ENCODE results near the gene DOCK7.
"Not testable (repeated sequence)": the region's sequence is repeated elsewhere in the genome, so short reads cannot be mapped to it uniquely, and the experiment has no call there.

DOCK7 gene

DNA sequence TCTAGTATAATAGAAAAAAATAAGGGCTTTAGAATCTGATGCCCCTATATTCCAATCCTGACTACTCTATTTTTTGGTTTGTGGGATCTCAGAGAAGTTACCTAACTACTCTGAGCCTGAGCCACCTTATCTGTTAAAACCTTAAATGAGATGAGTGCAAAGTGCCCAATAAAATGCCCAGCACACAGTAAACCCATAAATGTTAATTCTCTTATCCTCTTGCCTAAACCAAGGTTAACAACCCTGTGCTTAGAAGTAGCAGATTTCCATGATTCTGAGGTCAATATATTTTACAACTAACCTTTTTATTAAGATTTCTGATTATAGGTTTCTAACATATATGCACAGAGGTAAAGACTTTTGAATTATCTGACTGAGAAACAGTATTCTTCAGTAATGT lies 35.8 kb downstream of the DOCK7 start:
- no peaks in the 10 kb centered on the region for H3K27me3 ChIP-seq (ENCODE audit: control insufficient read depth, insufficient read depth, low read length)
- no peak overlapping the region for H3K9ac ChIP-seq (ENCODE audit: low read length)
- H3K4me1 ChIP-seq (ENCODE audit: control insufficient read depth, insufficient read depth, low read length) = no peaks in the 10 kb centered on the region
- no peak overlapping the region for H3K4me3 ChIP-seq (ENCODE audit: low read length)
- H3K9me3 ChIP-seq (ENCODE audit: control insufficient read depth, low read length) = no peaks in the 10 kb centered on the region
- no peaks in the 10 kb centered on the region for H3K36me3 ChIP-seq (ENCODE audit: control insufficient read depth, insufficient read depth, low read length)

DNA sequence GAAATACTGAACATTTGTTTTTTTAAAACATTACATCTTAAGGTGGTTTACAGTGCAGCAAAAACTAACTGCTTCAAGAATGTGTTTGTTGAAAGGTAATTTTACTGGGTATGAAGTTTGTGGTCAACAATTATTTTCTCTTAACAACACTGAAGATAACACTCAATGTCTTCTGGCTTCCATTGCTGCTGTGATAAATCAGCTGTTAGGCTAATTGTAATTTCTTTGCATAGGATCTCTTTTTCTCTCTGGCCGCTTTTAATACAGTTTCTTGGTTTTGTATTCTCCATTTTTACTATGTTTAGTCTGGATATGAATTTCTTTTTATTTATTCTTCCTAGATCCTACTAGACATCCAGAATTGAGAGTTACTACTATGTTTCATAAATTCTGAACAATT lies 44.9 kb downstream of the DOCK7 start:
- no peaks in the 10 kb centered on the region for H3K9me3 ChIP-seq (ENCODE audit: control insufficient read depth, low read length)
- H3K9ac ChIP-seq (ENCODE audit: low read length) = no peak overlapping the region
- no peaks in the 10 kb centered on the region for H3K27me3 ChIP-seq (ENCODE audit: control insufficient read depth, insufficient read depth, low read length)
- no peak overlapping the region for H3K4me3 ChIP-seq (ENCODE audit: low read length)
- no peaks in the 10 kb centered on the region for H3K36me3 ChIP-seq (ENCODE audit: control insufficient read depth, insufficient read depth, low read length)
- no peaks in the 10 kb centered on the region for H3K4me1 ChIP-seq (ENCODE audit: control insufficient read depth, insufficient read depth, low read length)

DNA sequence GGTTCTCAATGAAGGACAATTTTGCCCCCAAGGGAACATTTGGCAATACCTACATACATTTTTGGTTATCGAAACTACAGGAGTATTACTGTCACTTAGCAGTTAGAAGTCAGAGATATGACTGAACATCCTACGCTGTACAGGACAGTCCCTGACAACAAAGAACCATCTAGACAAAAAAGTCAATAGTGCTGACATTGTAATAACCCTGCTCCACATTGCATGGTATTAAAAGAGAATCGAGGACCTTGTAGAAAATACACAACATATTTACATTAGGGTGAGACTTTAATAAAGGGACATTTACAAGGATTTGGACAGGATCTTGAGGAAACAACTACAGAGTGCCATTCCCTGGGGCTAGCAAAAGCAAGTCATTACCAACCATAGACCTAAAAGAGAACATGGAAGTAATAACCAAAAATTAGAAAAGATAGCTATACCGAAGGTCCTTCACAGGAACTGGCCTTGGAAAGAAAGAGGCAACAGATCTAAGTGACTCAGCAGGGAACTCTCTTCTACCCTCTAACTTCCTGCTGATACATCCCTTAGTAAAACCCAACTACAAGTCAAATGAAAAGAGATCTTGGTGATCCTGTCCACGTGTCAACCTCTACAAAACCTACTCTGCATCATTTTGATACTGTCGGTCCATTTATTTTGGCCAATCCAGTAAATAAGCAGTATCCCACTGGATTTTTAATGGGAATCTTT lies 50.6 kb downstream of the DOCK7 start:
- Histone ChIP-seq H3K36me3 (ENCODE audit: control insufficient read depth, insufficient read depth, low read length) (peaks cover 5% of the 10 kb centered on the region), H3K9ac (ENCODE audit: low read length) (no peak overlapping the region), H3K4me3 (ENCODE audit: low read length) (no peak overlapping the region), H3K9me3 (ENCODE audit: control insufficient read depth, low read length) (no peaks in the 10 kb centered on the region), H3K27me3 (ENCODE audit: control insufficient read depth, insufficient read depth, low read length) (no peaks in the 10 kb centered on the region), H3K4me1 (ENCODE audit: control insufficient read depth, insufficient read depth, low read length) (no peaks in the 10 kb centered on the region)

DNA sequence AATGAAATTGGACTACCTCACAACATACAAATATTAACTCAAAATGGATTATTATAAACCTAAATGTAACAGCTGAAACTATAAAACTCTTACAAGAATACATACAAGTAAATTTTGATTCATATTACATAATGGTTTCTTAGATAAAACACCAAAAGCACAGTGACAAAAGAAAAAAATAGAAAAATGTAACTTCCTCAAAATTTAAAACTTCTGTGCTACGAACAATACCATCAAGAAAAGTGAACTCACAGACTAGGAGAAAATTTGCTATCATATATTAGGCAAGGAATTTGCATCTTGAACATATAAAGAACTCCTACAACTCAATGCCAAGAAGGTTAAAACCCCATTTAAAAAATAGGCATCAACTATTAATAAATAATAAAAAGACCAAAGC lies 59.7 kb downstream of the DOCK7 start:
- Histone ChIP-seq H3K4me1 (ENCODE audit: control insufficient read depth, insufficient read depth, low read length) (no peaks in the 10 kb centered on the region), H3K4me3 (ENCODE audit: low read length) (no peak overlapping the region), H3K9ac (ENCODE audit: low read length) (no peak overlapping the region), H3K27me3 (ENCODE audit: control insufficient read depth, insufficient read depth, low read length) (no peaks in the 10 kb centered on the region), H3K36me3 (ENCODE audit: control insufficient read depth, insufficient read depth, low read length) (peaks cover 5% of the 10 kb centered on the region), H3K9me3 (ENCODE audit: control insufficient read depth, low read length) (no peaks in the 10 kb centered on the region)

DNA sequence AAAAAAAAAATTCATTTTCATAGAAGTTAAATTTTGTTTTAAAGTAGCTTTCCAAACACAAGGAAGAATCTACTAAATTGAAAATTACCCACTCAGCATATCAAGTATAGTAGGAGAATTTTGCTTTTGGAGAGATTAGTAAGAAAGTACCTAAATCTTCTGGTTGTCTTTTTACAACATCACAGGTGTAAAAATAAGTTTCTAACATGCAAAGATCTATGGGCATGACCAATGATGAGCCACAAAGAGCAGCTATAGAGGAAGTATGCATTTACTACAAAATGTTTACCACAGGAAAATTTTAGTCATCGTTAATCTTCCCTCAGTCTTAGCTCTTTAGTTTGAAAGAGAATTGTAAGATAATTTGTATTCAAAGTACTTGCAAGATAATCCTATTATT lies 62.8 kb downstream of the DOCK7 start:
- H3K9ac ChIP-seq (ENCODE audit: low read length) = no peak overlapping the region
- no peaks in the 10 kb centered on the region for H3K4me1 ChIP-seq (ENCODE audit: control insufficient read depth, insufficient read depth, low read length)
- peaks cover 3% of the 10 kb centered on the region for H3K36me3 ChIP-seq (ENCODE audit: control insufficient read depth, insufficient read depth, low read length)
- H3K9me3 ChIP-seq (ENCODE audit: control insufficient read depth, low read length) = no peaks in the 10 kb centered on the region
- no peak overlapping the region for H3K4me3 ChIP-seq (ENCODE audit: low read length)
- H3K27me3 ChIP-seq (ENCODE audit: control insufficient read depth, insufficient read depth, low read length) = no peaks in the 10 kb centered on the region

DNA sequence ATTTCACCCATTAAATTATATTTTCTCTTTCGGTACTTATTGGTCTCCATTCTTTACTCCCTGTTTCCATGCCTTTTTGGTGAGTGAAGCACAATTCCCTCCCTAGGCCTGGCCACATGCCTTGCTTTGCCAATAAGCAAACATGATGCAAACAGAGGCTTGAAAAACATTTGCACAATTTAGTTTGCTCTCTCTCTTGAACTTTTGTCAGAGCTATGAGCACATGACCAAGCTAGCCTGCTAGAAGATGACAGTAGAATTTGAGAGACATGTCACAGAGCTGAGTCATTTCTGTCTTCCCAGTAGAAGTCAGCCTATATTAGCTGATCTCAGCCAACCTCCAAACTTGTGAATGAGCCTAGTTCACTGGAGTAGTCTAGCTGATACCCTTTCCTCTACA lies 66.3 kb downstream of the DOCK7 start:
- Histone ChIP-seq H3K4me3 (ENCODE audit: low read length) (no peak overlapping the region), H3K9ac (ENCODE audit: low read length) (no peak overlapping the region)

DNA sequence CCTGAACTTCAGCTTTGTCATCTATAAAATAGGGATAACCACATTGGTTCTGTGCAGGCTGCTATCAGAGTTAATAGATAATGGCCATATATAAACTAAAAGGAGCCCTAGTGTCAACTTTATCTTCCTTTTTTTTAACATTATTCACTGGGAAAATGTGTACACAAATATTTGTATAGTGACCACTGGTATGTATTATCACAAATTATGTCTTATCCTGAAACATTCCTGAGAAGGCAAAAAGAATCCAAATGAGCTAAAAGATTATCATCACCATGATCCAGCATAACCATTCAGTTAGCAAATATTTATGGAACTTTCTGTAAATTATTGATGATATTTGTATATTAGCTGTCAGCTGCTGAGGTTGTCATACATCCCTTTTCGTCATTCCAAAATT lies 74.3 kb downstream of the DOCK7 start:
- Histone ChIP-seq H3K4me3 (ENCODE audit: low read length) (no peak overlapping the region), H3K36me3 (ENCODE audit: control insufficient read depth, insufficient read depth, low read length) (no peaks in the 10 kb centered on the region), H3K9me3 (ENCODE audit: control insufficient read depth, low read length) (no peaks in the 10 kb centered on the region), H3K9ac (ENCODE audit: low read length) (no peak overlapping the region), H3K4me1 (ENCODE audit: control insufficient read depth, insufficient read depth, low read length) (no peaks in the 10 kb centered on the region), H3K27me3 (ENCODE audit: control insufficient read depth, insufficient read depth, low read length) (no peaks in the 10 kb centered on the region)

More for the DNA sequence above, 66.3 kb downstream of the DOCK7 start:
- Histone ChIP-seq H3K27me3 (ENCODE audit: control insufficient read depth, insufficient read depth, low read length) (no peaks in the 10 kb centered on the region), H3K36me3 (ENCODE audit: control insufficient read depth, insufficient read depth, low read length) (peaks cover 3% of the 10 kb centered on the region), H3K9me3 (ENCODE audit: control insufficient read depth, low read length) (no peaks in the 10 kb centered on the region), H3K4me1 (ENCODE audit: control insufficient read depth, insufficient read depth, low read length) (no peaks in the 10 kb centered on the region)

DNA sequence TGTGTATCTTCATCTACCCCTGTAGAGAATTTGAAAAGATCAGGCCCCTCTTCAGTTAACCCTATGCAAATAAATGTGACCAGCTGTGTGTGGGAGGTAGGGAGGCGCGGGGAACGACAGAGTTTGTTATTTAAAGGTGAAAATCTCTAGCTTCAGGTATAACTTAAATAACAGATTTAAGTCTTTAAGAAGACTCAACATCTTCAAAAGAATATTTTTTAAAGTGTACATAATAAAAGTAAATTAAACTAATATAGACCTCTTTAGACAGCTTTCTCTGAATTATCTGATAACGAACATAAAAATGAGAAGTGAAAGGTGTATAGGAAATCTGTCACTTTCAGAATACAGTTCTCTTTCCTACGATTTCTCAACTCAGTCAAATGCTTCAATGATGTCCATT lies 74.9 kb downstream of the DOCK7 start:
- H3K9ac ChIP-seq (ENCODE audit: low read length) = no peak overlapping the region
- no peaks in the 10 kb centered on the region for H3K9me3 ChIP-seq (ENCODE audit: control insufficient read depth, low read length)
- no peak overlapping the region for H3K4me3 ChIP-seq (ENCODE audit: low read length)

DNA sequence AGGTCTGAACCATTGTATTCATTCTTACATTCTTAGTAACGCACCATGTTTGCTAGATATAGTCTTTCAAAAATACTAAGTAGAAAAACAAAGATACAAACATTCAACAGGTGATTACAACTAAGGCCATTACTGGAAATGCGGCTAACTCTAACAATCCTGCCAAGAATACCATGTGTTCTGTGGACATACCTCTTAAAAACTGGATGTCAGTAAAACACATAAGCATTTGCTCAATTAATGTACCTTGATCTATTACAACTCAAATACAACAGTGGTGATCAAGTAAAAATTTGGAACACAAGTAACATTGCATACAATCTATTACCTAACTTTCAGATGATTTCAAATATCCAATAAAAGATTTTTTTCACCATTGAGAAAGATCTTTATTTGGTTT lies 75.4 kb downstream of the DOCK7 start:
- H3K4me3 ChIP-seq (ENCODE audit: low read length) = no peak overlapping the region
- H3K27me3 ChIP-seq (ENCODE audit: control insufficient read depth, insufficient read depth, low read length) = no peaks in the 10 kb centered on the region
- no peaks in the 10 kb centered on the region for H3K9me3 ChIP-seq (ENCODE audit: control insufficient read depth, low read length)
- H3K36me3 ChIP-seq (ENCODE audit: control insufficient read depth, insufficient read depth, low read length) = no peaks in the 10 kb centered on the region
- no peak overlapping the region for H3K9ac ChIP-seq (ENCODE audit: low read length)
- no peaks in the 10 kb centered on the region for H3K4me1 ChIP-seq (ENCODE audit: control insufficient read depth, insufficient read depth, low read length)

More for the DNA sequence above, 74.9 kb downstream of the DOCK7 start:
- H3K27me3 ChIP-seq (ENCODE audit: control insufficient read depth, insufficient read depth, low read length) = no peaks in the 10 kb centered on the region
- H3K36me3 ChIP-seq (ENCODE audit: control insufficient read depth, insufficient read depth, low read length) = no peaks in the 10 kb centered on the region
- no peaks in the 10 kb centered on the region for H3K4me1 ChIP-seq (ENCODE audit: control insufficient read depth, insufficient read depth, low read length)

DNA sequence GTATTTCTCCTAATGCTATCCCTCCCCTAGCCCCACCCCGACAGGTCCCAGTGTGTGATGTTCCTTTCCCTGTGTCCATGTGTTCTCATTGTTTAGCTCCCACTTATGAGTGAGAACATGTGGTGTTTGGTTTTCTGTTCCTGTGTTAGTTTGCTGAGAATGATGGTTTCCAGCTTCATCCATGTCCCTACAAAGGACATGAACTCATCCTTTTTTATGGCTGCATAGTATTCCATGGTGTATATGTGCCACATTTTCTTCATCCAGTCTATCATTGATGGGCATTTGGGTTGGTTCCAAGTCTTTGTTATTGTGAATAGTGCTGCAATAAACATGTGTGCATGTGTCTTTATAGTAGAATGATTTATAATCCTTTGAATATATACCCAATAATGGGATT lies 77.6 kb downstream of the DOCK7 start:
- H3K36me3 ChIP-seq (ENCODE audit: control insufficient read depth, insufficient read depth, low read length); H3K9me3 ChIP-seq (ENCODE audit: control insufficient read depth, low read length); H3K27me3 ChIP-seq (ENCODE audit: control insufficient read depth, insufficient read depth, low read length); H3K4me3 ChIP-seq (ENCODE audit: low read length); H3K9ac ChIP-seq (ENCODE audit: low read length); H3K4me1 ChIP-seq (ENCODE audit: control insufficient read depth, insufficient read depth, low read length): not testable (repeated sequence)

DNA sequence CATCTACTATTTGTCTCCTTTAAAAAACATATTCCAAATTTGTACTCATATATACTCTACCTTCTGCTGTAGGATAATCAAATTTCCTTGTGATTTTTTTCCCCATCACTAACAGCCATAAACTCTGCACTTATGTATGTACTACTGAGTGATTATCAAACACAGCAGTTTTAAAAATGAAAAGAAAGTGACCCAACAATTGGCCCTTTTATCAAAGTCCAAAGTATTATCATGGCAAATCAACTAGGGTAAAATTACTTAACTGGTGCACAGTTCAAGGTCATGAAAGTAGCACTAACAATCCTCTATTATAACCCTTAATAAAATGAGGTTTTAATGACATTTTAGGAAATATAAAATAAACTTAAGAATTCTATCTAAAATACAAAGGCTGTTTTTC lies 79.3 kb downstream of the DOCK7 start:
- no peak overlapping the region for H3K4me3 ChIP-seq (ENCODE audit: low read length)
- no peaks in the 10 kb centered on the region for H3K9me3 ChIP-seq (ENCODE audit: control insufficient read depth, low read length)
- H3K4me1 ChIP-seq (ENCODE audit: control insufficient read depth, insufficient read depth, low read length) = no peaks in the 10 kb centered on the region
- no peaks in the 10 kb centered on the region for H3K27me3 ChIP-seq (ENCODE audit: control insufficient read depth, insufficient read depth, low read length)
- H3K9ac ChIP-seq (ENCODE audit: low read length) = no peak overlapping the region
- H3K36me3 ChIP-seq (ENCODE audit: control insufficient read depth, insufficient read depth, low read length) = no peaks in the 10 kb centered on the region

DNA sequence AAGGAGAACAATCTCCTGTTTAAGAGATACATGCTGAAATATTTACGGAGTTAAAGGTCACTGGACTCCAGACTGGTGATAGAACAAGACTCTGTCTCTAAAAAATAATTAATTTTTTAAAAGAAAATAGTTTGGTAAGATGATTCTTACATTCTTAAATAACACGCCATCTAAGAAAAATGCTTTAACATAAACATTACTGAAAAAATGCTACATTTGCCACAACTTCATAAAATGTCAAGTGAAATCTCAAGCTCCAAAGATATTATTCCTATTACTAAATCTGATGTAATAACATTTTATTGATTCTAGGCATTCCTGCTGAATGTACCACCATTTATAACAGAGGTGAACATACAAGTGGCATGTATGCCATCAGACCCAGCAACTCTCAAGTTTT lies 86.7 kb downstream of the DOCK7 start:
- H3K9ac ChIP-seq (ENCODE audit: low read length) = no peak overlapping the region
- H3K4me3 ChIP-seq (ENCODE audit: low read length) = no peak overlapping the region
- no peaks in the 10 kb centered on the region for H3K27me3 ChIP-seq (ENCODE audit: control insufficient read depth, insufficient read depth, low read length)
- no peaks in the 10 kb centered on the region for H3K9me3 ChIP-seq (ENCODE audit: control insufficient read depth, low read length)
- no peaks in the 10 kb centered on the region for H3K36me3 ChIP-seq (ENCODE audit: control insufficient read depth, insufficient read depth, low read length)
- no peaks in the 10 kb centered on the region for H3K4me1 ChIP-seq (ENCODE audit: control insufficient read depth, insufficient read depth, low read length)

DNA sequence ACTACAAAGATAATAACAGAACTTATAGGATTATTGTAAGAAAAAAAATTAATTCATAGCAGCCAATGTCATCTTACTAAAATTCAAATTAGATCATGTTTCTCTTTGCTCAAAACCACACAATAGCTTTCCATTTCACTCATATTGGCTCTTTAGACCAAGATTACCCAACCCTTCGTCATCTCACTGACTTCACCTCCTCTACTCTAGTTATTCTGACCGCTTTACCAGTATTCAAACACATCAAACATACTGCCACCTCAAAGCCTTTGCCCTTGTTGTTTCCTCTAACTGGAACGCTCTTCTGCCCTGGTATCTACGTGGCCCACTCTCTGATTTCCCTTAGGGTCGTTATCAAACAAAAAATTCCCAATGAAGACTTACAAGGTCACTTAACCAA lies 89.1 kb downstream of the DOCK7 start:
- Histone ChIP-seq H3K9me3 (ENCODE audit: control insufficient read depth, low read length) (no peaks in the 10 kb centered on the region), H3K4me3 (ENCODE audit: low read length) (no peak overlapping the region), H3K27me3 (ENCODE audit: control insufficient read depth, insufficient read depth, low read length) (no peaks in the 10 kb centered on the region), H3K9ac (ENCODE audit: low read length) (no peak overlapping the region), H3K36me3 (ENCODE audit: control insufficient read depth, insufficient read depth, low read length) (no peaks in the 10 kb centered on the region), H3K4me1 (ENCODE audit: control insufficient read depth, insufficient read depth, low read length) (no peaks in the 10 kb centered on the region)

Measured in mucosa of stomach (tissue), 1 donor.